ENCODE data around the gene PTK7.

PTK7 gene

GRCh38 chr6:43097098-43097489 is 21.0 kb downstream of the PTK7 start:
- TF ChIP-seq CTCF (IDR thresholded peaks at IDR 0.05) = no peak
- Histone ChIP-seq H3K27me3 (ENCODE audit: control insufficient read depth, insufficient read depth, low read length) (no peaks in the 10 kb centered on the region), H3K9ac (no peak overlapping the region), H3K27ac (peak overlapping the region; percentile 73), H3K4me2 (ENCODE audit: low read length) (no peak overlapping the region), H3K4me1 (peaks cover 27% of the 10 kb centered on the region), H3K79me2 (peaks cover 6% of the 10 kb centered on the region), H3K9me3 (ENCODE audit: control insufficient read depth, low read length) (no peaks in the 10 kb centered on the region), H2AFZ (peak overlapping the region; percentile 77), H3K36me3 (ENCODE audit: control insufficient read depth, insufficient read depth, low read length) (no peaks in the 10 kb centered on the region), H3K4me3 (ENCODE audit: low read depth, low read length) (no peak overlapping the region)

DNA sequence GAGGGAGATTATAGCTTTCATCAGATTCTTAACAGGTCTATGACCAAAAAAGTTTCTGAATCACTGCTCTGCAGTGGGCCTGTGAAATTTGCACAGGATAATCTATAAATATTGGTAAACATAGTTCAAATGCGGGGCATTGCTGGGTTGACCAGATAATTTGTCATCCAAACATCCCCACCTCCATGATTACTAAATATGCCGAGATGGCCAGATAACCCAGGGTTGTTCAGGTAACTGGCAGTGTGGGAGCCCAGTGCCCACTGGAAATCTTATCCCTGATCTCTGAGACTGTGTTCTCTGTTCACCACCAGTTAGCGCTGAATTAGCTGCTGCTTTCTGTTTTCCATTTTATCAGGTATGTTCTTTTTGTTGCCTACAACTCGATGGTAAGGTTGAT is 21.4 kb downstream of the PTK7 start:
- Histone ChIP-seq H3K4me1 (peaks cover 24% of the 10 kb centered on the region), H3K79me2 (peaks cover 6% of the 10 kb centered on the region), H3K27ac (peak overlapping the region; percentile 73), H3K9me3 (ENCODE audit: control insufficient read depth, low read length) (no peaks in the 10 kb centered on the region), H3K36me3 (ENCODE audit: control insufficient read depth, insufficient read depth, low read length) (no peaks in the 10 kb centered on the region), H2AFZ (peak overlapping the region; percentile 77), H3K4me2 (ENCODE audit: low read length) (no peak overlapping the region), H3K9ac (no peak overlapping the region), H3K27me3 (ENCODE audit: control insufficient read depth, insufficient read depth, low read length) (no peaks in the 10 kb centered on the region), H3K4me3 (ENCODE audit: low read depth, low read length) (no peak overlapping the region)
- no peak for TF ChIP-seq CTCF (IDR thresholded peaks at IDR 0.05)

- TF ChIP-seq CTCF (IDR thresholded peaks at IDR 0.05) = no peak
Measured at GRCh38 chr6:43101497-43101896, 25.4 kb downstream of the PTK7 start.

DNA sequence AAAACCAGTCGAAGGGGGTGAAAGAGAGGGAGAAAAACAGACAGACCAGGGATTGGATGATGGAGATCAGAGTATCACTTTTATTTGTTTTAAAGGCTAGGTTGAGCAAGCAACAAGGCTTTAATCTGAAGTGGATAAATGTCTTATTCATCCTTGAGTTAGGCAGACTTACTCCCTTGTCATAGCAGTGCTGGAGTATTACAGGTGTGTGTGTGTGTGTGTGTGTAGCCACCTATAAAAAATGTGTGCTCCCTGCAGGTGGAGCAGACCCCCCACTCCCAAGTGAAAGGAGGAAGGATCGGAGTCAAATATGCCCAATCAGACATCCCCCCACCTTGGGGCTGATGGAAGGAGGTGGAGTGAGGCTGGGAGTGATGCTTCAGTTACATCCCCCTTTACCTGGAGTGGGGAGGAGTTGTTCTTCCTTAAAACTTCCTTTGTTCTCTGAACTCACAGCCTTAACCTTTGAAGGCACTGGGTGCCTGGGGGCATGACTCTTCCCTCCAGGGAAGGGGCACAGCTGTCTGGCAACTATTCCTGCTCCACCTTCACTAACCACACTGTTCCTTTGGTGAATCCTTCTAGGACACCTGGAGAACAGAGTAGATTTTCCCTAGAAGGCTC is 27.3 kb downstream of the PTK7 start:
- H2AFZ ChIP-seq = no peak overlapping the region
- no peak for TF ChIP-seq CTCF (IDR thresholded peaks at IDR 0.05)
- H3K4me1 ChIP-seq = peaks cover under 1% of the 10 kb centered on the region
- no peak overlapping the region for H3K4me3 ChIP-seq (ENCODE audit: low read depth, low read length)
- no peaks in the 10 kb centered on the region for H3K9me3 ChIP-seq (ENCODE audit: control insufficient read depth, low read length)
- no peak overlapping the region for H3K9ac ChIP-seq
- no peak overlapping the region for H3K4me2 ChIP-seq (ENCODE audit: low read length)
- H3K36me3 ChIP-seq (ENCODE audit: control insufficient read depth, insufficient read depth, low read length) = no peaks in the 10 kb centered on the region
- H3K27ac ChIP-seq = no peak overlapping the region
- no peaks in the 10 kb centered on the region for H3K27me3 ChIP-seq (ENCODE audit: control insufficient read depth, insufficient read depth, low read length)
- H3K79me2 ChIP-seq = peaks cover 6% of the 10 kb centered on the region

More at GRCh38 chr6:43101497-43101896, 25.4 kb downstream of the PTK7 start:
- peaks cover 6% of the 10 kb centered on the region for H3K79me2 ChIP-seq
- H3K27me3 ChIP-seq (ENCODE audit: control insufficient read depth, insufficient read depth, low read length) = no peaks in the 10 kb centered on the region
- no peaks in the 10 kb centered on the region for H3K36me3 ChIP-seq (ENCODE audit: control insufficient read depth, insufficient read depth, low read length)
- H3K9ac ChIP-seq = no peak overlapping the region
- no peak overlapping the region for H3K4me3 ChIP-seq (ENCODE audit: low read depth, low read length)
- H3K27ac ChIP-seq = no peak overlapping the region
- H3K4me1 ChIP-seq = peaks cover 18% of the 10 kb centered on the region
- no peak overlapping the region for H3K4me2 ChIP-seq (ENCODE audit: low read length)
- H3K9me3 ChIP-seq (ENCODE audit: control insufficient read depth, low read length) = no peaks in the 10 kb centered on the region
- no peak overlapping the region for H2AFZ ChIP-seq

Data from parathyroid adenoma (tissue), 2 donors.